HepG2 (cell line): Measurements from ENCODE around the gene MFAP2. TPM values are rescaled to one million over a fixed set of nuclear protein-coding genes. Genes with fewer than 3 reads are reported as not detected.

Experiments
- ATAC-seq: fragments of 200-7000 bp; cut with Tn5 transposase; 3 replicates; pipeline ENCODE4 v1.9.1; 2020; ENCODE audit warnings: mild to moderate bottlenecking, moderate library complexity
- BruUV-seq: library from RNA; stranded (reverse); fragments of 400-500 nt; replicated peaks from 2 replicates; lab custom pipeline; 2021; lab: Mats Ljungman, UMichigan
- CTCF ChIA-PET: fragments of 300-600 bp; formaldehyde crosslinking; extraction: SDS; loops from one replicate; lab custom pipeline; 2021; ENCODE audit warnings: low total read pairs, inconsistent platforms, low intra/inter-chr PET ratio; lab: Yijun Ruan, JAX
- POLR2A ChIA-PET: fragments of 350-600 bp; sonication (Branson Sonifier 250); formaldehyde crosslinking; loops from one replicate; lab custom pipeline; 2020; ENCODE audit warnings: antibody characterized with exemption, inconsistent platforms; lab: Yijun Ruan, JAX
- DNase-seq: peaks from one replicate; pipeline ENCODE4 v3.0.0-alpha.2; 2015; ENCODE audit warnings: low spot score
- FAIRE-seq: peaks from 3 replicates; lab custom pipeline; 2011; peaks lifted over from hg19 to GRCh38; lab: Jason Lieb, UNC
- H2AFZ ChIP-seq: one replicate; pipeline ENCODE4 v1.6.1; 2011; ENCODE audit warnings: low read length, inconsistent platforms
- H3K27ac ChIP-seq: fragments of 300-600 bp; 3 replicates; pipeline ENCODE4 v1.8.0; 2011; ENCODE audit warnings: mixed run types, mild to moderate bottlenecking, mixed read lengths, low read length, inconsistent platforms; ENCODE audit not compliant: insufficient read depth; ENCODE audit errors: extremely low read length
- H3K27me3 ChIP-seq, 2 experiments: fragments of 200-600 bp in 1 of 2; 2 replicates in 1 of 2; 3 replicates in 1 of 2; pipeline versions ENCODE4 v1.6.0 to v1.8.0; 2011; ENCODE audit warnings: low read length in 2 of 2, mild to moderate bottlenecking in 2 of 2, moderate library complexity in 2 of 2, inconsistent platforms in 1 of 2; ENCODE audit not compliant: insufficient read depth in 2 of 2, control insufficient read depth in 1 of 2
- H3K36me3 ChIP-seq, 2 experiments: fragments of 200-600 bp in 1 of 2; replicated peaks in 1 of 2; 2 replicates in 1 of 2; 3 replicates in 1 of 2; pipeline versions ENCODE4 v1.5.1 to v1.8.0; 2011; ENCODE audit warnings: low read length in 2 of 2, inconsistent platforms in 1 of 2; ENCODE audit not compliant: insufficient read depth in 2 of 2, control insufficient read depth in 1 of 2
- H3K4me1 ChIP-seq: 2 replicates; pipeline ENCODE4 v1.5.1; 2012; ENCODE audit warnings: low read length, inconsistent platforms; ENCODE audit not compliant: insufficient read depth
- H3K4me2 ChIP-seq: 2 replicates; pipeline ENCODE4 v1.6.0; 2011; ENCODE audit warnings: low read depth, low read length, inconsistent platforms
- H3K4me3 ChIP-seq, 3 experiments: fragments of 200-600 bp in 1 of 3; sonication (generic), shearing (Covaris generic) in 1 of 3; replicated peaks in 1 of 3; 2 replicates each; pipeline ENCODE4 v1.5.1; 2011 to 2016; ENCODE audit warnings: low read length in 3 of 3, inconsistent platforms in 2 of 3, low read depth in 2 of 3, mild to moderate bottlenecking in 2 of 3, control low read depth in 1 of 3, mixed read lengths in 1 of 3; ENCODE audit not compliant: insufficient read depth in 1 of 3
- H3K79me2 ChIP-seq: one replicate; pipeline ENCODE4 v1.6.1; 2011; ENCODE audit warnings: low read length, inconsistent platforms; ENCODE audit not compliant: insufficient read depth
- H3K9ac ChIP-seq: 2 replicates; pipeline ENCODE4 v1.6.0; 2011; ENCODE audit warnings: mild to moderate bottlenecking, low read depth, low read length, inconsistent platforms; ENCODE audit not compliant: insufficient read depth
- H3K9me3 ChIP-seq: 2 replicates; pipeline ENCODE4 v1.5.1; 2012; ENCODE audit warnings: mild to moderate bottlenecking, low read length
- H4K20me1 ChIP-seq: 2 replicates; pipeline ENCODE4 v1.6.0; 2011; ENCODE audit warnings: inconsistent platforms, mild to moderate bottlenecking, low read length, moderate library complexity; ENCODE audit not compliant: insufficient read depth
- IRF9 ChIP-seq: sonication (generic); formaldehyde crosslinking; IDR thresholded peaks from 2 replicates; pipeline ENCODE4 v1.8.0; 2022; ENCODE audit warnings: missing genetic modification reagents, mild to moderate bottlenecking, borderline replicate concordance
- SIN3B ChIP-seq: fragments of 150-350 bp; IDR thresholded peaks from 2 replicates; pipeline ENCODE4 v1.6.1; 2014; ENCODE audit warnings: low read length
- SOX5 ChIP-seq: IDR thresholded peaks from 2 replicates; pipeline ENCODE4 v1.6.1; 2016; ENCODE audit warnings: borderline replicate concordance
- ZBTB1 ChIP-seq: sonication (generic); formaldehyde crosslinking; IDR thresholded peaks from 2 replicates; pipeline ENCODE4 v1.4.0; 2020; ENCODE audit warnings: missing genetic modification reagents, borderline replicate concordance
- ZBTB49 ChIP-seq: sonication (generic); formaldehyde crosslinking; IDR thresholded peaks from 2 replicates; pipeline ENCODE4 v1.4.0; 2020; ENCODE audit warnings: missing genetic modification reagents, borderline replicate concordance
- ZNF614 ChIP-seq: IDR thresholded peaks from 2 replicates; pipeline ENCODE4 v1.6.1; 2018; ENCODE audit warnings: missing biosample characterization, missing genetic modification reagents, inconsistent platforms, borderline replicate concordance
- ZNF772 ChIP-seq: sonication (generic); formaldehyde crosslinking; IDR thresholded peaks from 2 replicates; pipeline ENCODE4 v1.5.0; 2020; ENCODE audit warnings: mild to moderate bottlenecking, missing genetic modification reagents
- WGBS: methylation state at CpG from one replicate; pipeline ENCODE4 v1.1.6; 2017; ENCODE audit warnings: low lambda C conversion rate; 5-methylcytosine and 5-hydroxymethylcytosine counted together
- in situ Hi-C: cut with HindIII; loops from 2 replicates; pipeline ENCODE4 v1.10.0; 2017; ENCODE audit warnings: low pct_unique_long_range_greater_than_20kb; ENCODE audit not compliant: extremely low pct_ligation_motif_present
- intact Hi-C: fragments of 100-400 bp; cut with micrococcal nuclease; formaldehyde crosslinking; loops from one replicate; pipeline ENCODE4 v1.10.0; 2022; ENCODE audit not compliant: unreplicated experiment
- polyA plus RNA-seq, 8 experiments: library from polyadenylated mRNA; depleted of rRNA in 3 of 8; stranded (reverse) in 7 of 8; unstranded in 1 of 8; fragments of >200 nt; fragmentation: Illumina TruSeq in 4 of 8; extraction: Trizol in 4 of 8; gene quantifications; 2 replicates each; pipeline versions ENCODE4 v1.2.1 to v1.2.3, GENCODE V29; 2011 to 2016; ENCODE audit warnings: low read depth in 4 of 8, missing spikeins in 1 of 8, mixed read lengths in 1 of 8; ENCODE audit not compliant: insufficient read depth in 1 of 8
- total RNA-seq, 5 experiments: library from RNA; depleted of rRNA; stranded (reverse); fragments of >200 nt; fragmentation: Illumina TruSeq; extraction: Trizol; gene quantifications; 2 replicates each; pipeline ENCODE4 v1.2.3, GENCODE V29; 2016; ENCODE audit warnings: low read depth in 1 of 5
- TF ChIP-seq, protein P1 (sequence below): sonication (generic); formaldehyde crosslinking; conservative IDR thresholded peaks from 2 replicates; pipeline ENCODE4 v1.4.0; 2020; ENCODE audit warnings: missing genetic modification reagents
- TF ChIP-seq, protein P2 (sequence below): sonication (generic); formaldehyde crosslinking; IDR thresholded peaks from 2 replicates; pipeline ENCODE4 v1.4.0; 2020; ENCODE audit warnings: missing genetic modification reagents

MFAP2 gene
- total and polyA plus RNA-seq, 2 of the 13 experiments (the other 11 are each of a cell fraction or from before 2014, with no cell fraction given): 1.1 to 1.4 TPM

GRCh38 chr1:16986560-16986959 lies 6.1 kb upstream of the MFAP2 start:
- intact Hi-C loops: no loop called here
- BruUV-seq: no TSS peak
- Histone ChIP-seq H3K9ac (no peak overlapping the region), H2AFZ (no peak overlapping the region), H3K27ac (no peak overlapping the region), H3K4me2 (no peak overlapping the region), H3K36me3 (no peaks in the 10 kb centered on the region), H3K79me2 (no peaks in the 10 kb centered on the region), H3K27me3 (peaks cover 0 to 2% of the 10 kb centered on the region in 2 experiments; a peak in 2 of 5 replicates), H4K20me1 (no peaks in the 10 kb centered on the region), H3K9me3 (no peaks in the 10 kb centered on the region), H3K4me1 (peaks cover 20% of the 10 kb centered on the region), H3K4me3 (no peak overlapping the region)
- TF ChIP-seq SIN3B: no peak
- TF ChIP-seq, protein P1, sequence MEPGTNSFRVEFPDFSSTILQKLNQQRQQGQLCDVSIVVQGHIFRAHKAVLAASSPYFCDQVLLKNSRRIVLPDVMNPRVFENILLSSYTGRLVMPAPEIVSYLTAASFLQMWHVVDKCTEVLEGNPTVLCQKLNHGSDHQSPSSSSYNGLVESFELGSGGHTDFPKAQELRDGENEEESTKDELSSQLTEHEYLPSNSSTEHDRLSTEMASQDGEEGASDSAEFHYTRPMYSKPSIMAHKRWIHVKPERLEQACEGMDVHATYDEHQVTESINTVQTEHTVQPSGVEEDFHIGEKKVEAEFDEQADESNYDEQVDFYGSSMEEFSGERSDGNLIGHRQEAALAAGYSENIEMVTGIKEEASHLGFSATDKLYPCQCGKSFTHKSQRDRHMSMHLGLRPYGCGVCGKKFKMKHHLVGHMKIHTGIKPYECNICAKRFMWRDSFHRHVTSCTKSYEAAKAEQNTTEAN (CRISPR knock-in tag): no peak
- no peak for TF ChIP-seq ZBTB1 (CRISPR knock-in tag)
- ChIA-PET POLR2A (no interaction called here), CTCF (no interaction called here)
- DNase-seq (no peak), ATAC-seq (no peak), FAIRE-seq (no peak)
- in situ Hi-C loops: no loop called here
- WGBS: 87% methylated on average over 20 of the region's 23 CpGs

GRCh38 chr1:16986113-16986512 lies 5.7 kb upstream of the MFAP2 start:
- no peaks in the 10 kb centered on the region for H3K36me3 ChIP-seq
- H4K20me1 ChIP-seq: no peaks in the 10 kb centered on the region
- intact Hi-C loops (no loop called here), in situ Hi-C loops (no loop called here)
- WGBS: 89% methylated on average over 7 of the region's 19 CpGs
- H3K79me2 ChIP-seq: no peaks in the 10 kb centered on the region
- H3K27me3 ChIP-seq: peaks cover 0 to 6% of the 10 kb centered on the region in 2 experiments; a peak in 3 of 5 replicates
- DNase-seq: no peak
- no peak overlapping the region for H3K27ac ChIP-seq
- H2AFZ ChIP-seq: no peak overlapping the region
- H3K4me2 ChIP-seq: no peak overlapping the region
- no peak overlapping the region for H3K4me3 ChIP-seq
- no TSS peak for BruUV-seq
- no peak overlapping the region for H3K9ac ChIP-seq
- ChIA-PET CTCF (no interaction called here), POLR2A (no interaction called here)
- no peak for FAIRE-seq
- no peak for ATAC-seq
- H3K9me3 ChIP-seq: no peaks in the 10 kb centered on the region
- peaks cover 20% of the 10 kb centered on the region for H3K4me1 ChIP-seq
- TF ChIP-seq IRF9 (no peak), ZNF772 (CRISPR knock-in tag) (no peak), SOX5 (CRISPR knock-in tag) (no peak), ZNF614 (CRISPR knock-in tag) (no peak), ZBTB49 (CRISPR knock-in tag) (no peak)
- TF ChIP-seq, protein P2, sequence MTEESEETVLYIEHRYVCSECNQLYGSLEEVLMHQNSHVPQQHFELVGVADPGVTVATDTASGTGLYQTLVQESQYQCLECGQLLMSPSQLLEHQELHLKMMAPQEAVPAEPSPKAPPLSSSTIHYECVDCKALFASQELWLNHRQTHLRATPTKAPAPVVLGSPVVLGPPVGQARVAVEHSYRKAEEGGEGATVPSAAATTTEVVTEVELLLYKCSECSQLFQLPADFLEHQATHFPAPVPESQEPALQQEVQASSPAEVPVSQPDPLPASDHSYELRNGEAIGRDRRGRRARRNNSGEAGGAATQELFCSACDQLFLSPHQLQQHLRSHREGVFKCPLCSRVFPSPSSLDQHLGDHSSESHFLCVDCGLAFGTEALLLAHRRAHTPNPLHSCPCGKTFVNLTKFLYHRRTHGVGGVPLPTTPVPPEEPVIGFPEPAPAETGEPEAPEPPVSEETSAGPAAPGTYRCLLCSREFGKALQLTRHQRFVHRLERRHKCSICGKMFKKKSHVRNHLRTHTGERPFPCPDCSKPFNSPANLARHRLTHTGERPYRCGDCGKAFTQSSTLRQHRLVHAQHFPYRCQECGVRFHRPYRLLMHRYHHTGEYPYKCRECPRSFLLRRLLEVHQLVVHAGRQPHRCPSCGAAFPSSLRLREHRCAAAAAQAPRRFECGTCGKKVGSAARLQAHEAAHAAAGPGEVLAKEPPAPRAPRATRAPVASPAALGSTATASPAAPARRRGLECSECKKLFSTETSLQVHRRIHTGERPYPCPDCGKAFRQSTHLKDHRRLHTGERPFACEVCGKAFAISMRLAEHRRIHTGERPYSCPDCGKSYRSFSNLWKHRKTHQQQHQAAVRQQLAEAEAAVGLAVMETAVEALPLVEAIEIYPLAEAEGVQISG (CRISPR knock-in tag): no peak
